RWPE2 (cell line): ENCODE results near the gene DNAJC30.

Source experiments
- ATAC-seq: fragments of 200-7000 bp; cut with Tn5 transposase; 3 replicates; pipeline ENCODE4 v1.9.1; 2021; ENCODE audit warnings: low read depth
- DNase-seq: peaks from one replicate; pipeline ENCODE4 v3.0.0-alpha.2; 2020; ENCODE audit warnings: low spot score
- H3K27ac ChIP-seq: fragments of 450-650 bp; 2 replicates; pipeline ENCODE4 v1.5.1; 2017; ENCODE audit warnings: mild to moderate bottlenecking; ENCODE audit not compliant: poor library complexity, severe bottlenecking
- H3K27me3 ChIP-seq: fragments of 250-450 bp; sonication (Bioruptor Pico); 2 replicates; pipeline ENCODE4 v1.5.1; 2021; ENCODE audit warnings: mild to moderate bottlenecking, moderate library complexity; ENCODE audit not compliant: insufficient read depth, poor library complexity, severe bottlenecking
- H3K36me3 ChIP-seq: fragments of 250-450 bp; sonication (Bioruptor Pico); 2 replicates; pipeline ENCODE4 v1.5.1; 2020; ENCODE audit warnings: low read depth, mild to moderate bottlenecking, moderate library complexity
- H3K4me1 ChIP-seq: fragments of 250-450 bp; sonication (Bioruptor Pico); 2 replicates; pipeline ENCODE4 v1.5.1; 2021; ENCODE audit warnings: mild to moderate bottlenecking, moderate library complexity; ENCODE audit not compliant: insufficient read depth, poor library complexity, severe bottlenecking
- H3K4me3 ChIP-seq: fragments of 250-450 bp; sonication (Bioruptor Pico); 2 replicates; pipeline ENCODE4 v1.5.1; 2021; ENCODE audit warnings: mild to moderate bottlenecking, moderate library complexity; ENCODE audit not compliant: severe bottlenecking
- H3K9me3 ChIP-seq: fragments of 250-450 bp; sonication (Bioruptor Pico); 2 replicates; pipeline ENCODE4 v1.5.1; 2021; ENCODE audit warnings: mild to moderate bottlenecking, moderate library complexity; ENCODE audit not compliant: severe bottlenecking
- CTCF ChIP-seq: fragments of 450-650 bp; IDR thresholded peaks from one replicate; pipeline ENCODE4 v1.5.1; 2017; ENCODE audit warnings: mild to moderate bottlenecking, moderate library complexity; ENCODE audit not compliant: poor library complexity, severe bottlenecking

The DNAJC30 gene

GRCh38 chr7:73708961-73709549 is 25.8 kb upstream of the DNAJC30 start:
- no peaks in the 10 kb centered on the region for H3K27me3 ChIP-seq
- peaks cover 23% of the 10 kb centered on the region for H3K36me3 ChIP-seq
- no peak for DNase-seq
- no peak for ATAC-seq
- H3K4me1 ChIP-seq = peaks cover 29% of the 10 kb centered on the region
- no peak overlapping the region for H3K4me3 ChIP-seq
- no peak for TF ChIP-seq CTCF
- H3K27ac ChIP-seq = no peak overlapping the region
- no peaks in the 10 kb centered on the region for H3K9me3 ChIP-seq

GRCh38 chr7:73707045-73707631 is 23.9 kb upstream of the DNAJC30 start:
- no peaks in the 10 kb centered on the region for H3K27me3 ChIP-seq
- DNase-seq = peak; percentile 88
- TF ChIP-seq CTCF = no peak
- H3K36me3 ChIP-seq = peaks cover 21% of the 10 kb centered on the region
- H3K4me1 ChIP-seq = peaks cover 29% of the 10 kb centered on the region
- H3K9me3 ChIP-seq = no peaks in the 10 kb centered on the region
- ATAC-seq = peak; percentile 53
- H3K4me3 ChIP-seq = no peak overlapping the region
- peak overlapping the region; percentile 72 for H3K27ac ChIP-seq

GRCh38 chr7:73706126-73707044 is 23.1 kb upstream of the DNAJC30 start:
- TF ChIP-seq CTCF = no peak
- DNase-seq = no peak
- peak overlapping the region; percentile 72 for H3K27ac ChIP-seq
- H3K4me1 ChIP-seq = peaks cover 29% of the 10 kb centered on the region
- H3K4me3 ChIP-seq = no peak overlapping the region
- peaks cover 29% of the 10 kb centered on the region for H3K36me3 ChIP-seq
- no peaks in the 10 kb centered on the region for H3K9me3 ChIP-seq
- no peaks in the 10 kb centered on the region for H3K27me3 ChIP-seq
- ATAC-seq = peak; percentile 65

GRCh38 chr7:73705551-73705920 is 22.3 kb upstream of the DNAJC30 start:
- Histone ChIP-seq H3K4me1 (peaks cover 29% of the 10 kb centered on the region), H3K27me3 (no peaks in the 10 kb centered on the region), H3K9me3 (no peaks in the 10 kb centered on the region), H3K36me3 (peaks cover 32% of the 10 kb centered on the region), H3K4me3 (no peak overlapping the region), H3K27ac (peak overlapping the region; percentile 72)
- TF ChIP-seq CTCF = no peak
- no peak for ATAC-seq
- no peak for DNase-seq
